IPS-11a (cell line): ENCODE measurements around the gene REPIN1.
A peak's percentile ranks its signal among the peaks of the same experiment; 100 is the strongest.

Experiments
- H3K4me3 ChIP-seq: one replicate; pipeline ENCODE4 v1.5.1; 2013; ENCODE audit warnings: low read depth, low read length, control low read depth

Gene REPIN1

DNA sequence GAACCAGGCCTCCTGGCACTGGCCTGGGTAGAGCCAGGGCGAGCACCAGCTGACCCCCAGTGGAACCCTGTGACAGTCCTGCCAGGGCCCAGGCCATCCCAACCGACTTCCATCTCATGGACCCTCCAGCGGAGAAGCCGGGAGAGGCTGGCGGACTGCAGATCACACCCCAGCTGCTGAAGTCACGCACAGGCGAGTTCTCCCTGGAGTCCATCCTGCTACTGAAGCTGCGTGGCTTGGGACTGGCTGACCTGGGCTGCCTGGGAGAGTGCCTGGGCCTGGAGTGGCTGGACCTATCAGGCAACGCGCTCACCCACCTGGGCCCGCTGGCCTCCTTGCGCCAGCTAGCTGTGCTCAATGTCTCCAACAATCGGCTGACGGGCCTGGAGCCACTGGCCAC lies 31.9 kb upstream of the REPIN1 start:
- H3K4me3 ChIP-seq, result no peak overlapping the region

- H3K4me3 ChIP-seq, result no peak overlapping the region
These were observed 31.4 kb upstream of the REPIN1 start for GRCh38 chr7:150337179-150337578.

GRCh38 chr7:150337659-150338081 lies 31.0 kb upstream of the REPIN1 start:
- H3K4me3 ChIP-seq, result no peak overlapping the region

DNA sequence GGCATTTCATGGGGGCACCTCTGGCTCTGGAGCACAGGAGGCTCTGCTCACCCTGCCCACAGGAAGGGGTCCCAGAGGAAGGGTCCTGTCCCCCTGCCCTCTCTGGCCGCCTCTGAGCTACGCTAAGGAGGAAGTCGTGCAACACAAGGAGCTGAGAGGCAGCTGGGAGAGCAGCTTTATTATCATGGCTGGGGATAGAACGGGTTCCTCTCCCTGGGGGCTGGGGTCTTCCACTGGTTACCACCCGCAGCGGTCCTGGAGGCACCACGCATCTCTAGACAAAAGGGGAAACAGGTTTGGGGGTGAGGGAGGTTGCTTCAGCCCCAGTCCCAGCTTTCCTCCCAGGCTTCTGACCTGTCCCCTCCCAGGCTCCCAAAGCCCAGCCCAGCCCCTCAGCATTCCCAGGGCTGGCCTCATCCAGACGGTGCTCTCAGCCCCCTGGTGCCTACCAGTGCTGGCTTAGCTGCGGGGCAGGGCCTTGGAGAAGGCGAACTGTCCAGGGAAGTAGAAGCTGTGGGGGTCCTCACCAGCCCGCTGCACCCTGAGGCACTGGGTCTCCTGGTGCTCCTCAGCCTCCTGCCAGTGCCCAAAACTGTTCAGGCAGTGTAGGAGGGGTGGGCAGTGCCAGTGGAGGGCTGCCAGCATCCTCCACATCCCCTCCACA lies 30.3 kb upstream of the REPIN1 start:
- H3K4me3 ChIP-seq, result no peak overlapping the region

DNA sequence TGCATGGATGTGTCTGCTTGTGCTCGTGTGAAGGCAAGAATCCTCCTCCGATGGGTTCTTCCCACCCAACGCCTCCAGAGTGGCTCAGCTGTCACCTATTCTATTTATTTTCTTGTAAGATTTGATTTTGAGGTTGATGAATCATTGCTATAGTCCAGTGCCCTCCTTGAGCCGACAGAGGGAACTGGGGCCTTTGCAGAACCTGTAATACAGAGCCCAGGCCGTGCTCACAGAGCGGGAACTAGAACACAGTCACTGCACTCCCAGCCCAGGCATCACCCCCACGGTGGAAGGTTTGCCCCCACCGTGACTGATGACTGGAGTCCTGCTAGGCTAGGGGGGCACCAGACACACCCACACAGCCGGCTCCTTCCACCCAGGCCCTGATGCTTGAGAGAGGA lies 29.2 kb upstream of the REPIN1 start:
- peak overlapping the region; percentile 66 for H3K4me3 ChIP-seq

GRCh38 chr7:150340024-150340749 lies 28.4 kb upstream of the REPIN1 start:
- peak overlapping the region; percentile 66 for H3K4me3 ChIP-seq

- H3K4me3 ChIP-seq, result peak overlapping the region; percentile 66
These were observed 27.8 kb upstream of the REPIN1 start for GRCh38 chr7:150340875-150341262.

GRCh38 chr7:150341263-150342120 lies 27.1 kb upstream of the REPIN1 start, which contains the start of gene RARRES2:
TSS of gene RARRES2 (minus strand) at chr7:150341629. CDS start at chr7:150340609, 1,020 bp downstream.
- peak within 1 kb of the TSS; percentile 66 for H3K4me3 ChIP-seq

DNA sequence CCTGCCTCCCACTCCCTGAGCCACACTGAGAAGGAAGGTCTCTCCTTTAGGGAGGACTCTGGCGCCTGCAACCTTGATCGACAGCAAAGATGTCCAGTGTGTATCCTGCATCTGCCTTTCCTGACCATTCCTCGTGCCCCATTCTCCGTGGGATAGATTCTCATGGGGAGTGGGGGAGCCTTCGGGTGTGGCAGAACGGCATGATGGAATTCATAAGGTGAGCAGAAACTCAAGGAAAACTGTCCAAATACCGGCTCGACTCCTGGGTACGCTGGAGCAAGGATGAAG lies 26.6 kb upstream of the REPIN1 start:
- H3K4me3 ChIP-seq, result no peak overlapping the region

DNA sequence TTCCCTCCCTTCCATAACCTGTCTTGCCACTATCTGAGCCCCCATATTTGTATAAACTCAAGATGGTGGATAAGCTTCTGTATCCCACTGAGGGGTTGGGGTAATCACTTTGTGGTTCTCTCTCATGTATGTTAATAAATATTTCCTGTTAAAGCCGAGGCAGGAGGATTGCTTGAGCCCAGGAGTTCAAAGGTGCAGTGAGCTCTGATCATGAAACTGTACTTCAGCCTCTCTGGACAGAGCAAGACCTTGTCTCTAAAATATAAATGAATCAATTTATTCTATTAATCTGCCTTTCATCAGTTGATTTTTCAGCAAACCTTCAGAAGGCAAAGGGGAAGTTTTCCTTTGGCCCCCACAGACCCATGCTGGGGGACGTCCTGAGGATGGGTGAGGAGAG lies 25.4 kb upstream of the REPIN1 start:
- no peak overlapping the region for H3K4me3 ChIP-seq

DNA sequence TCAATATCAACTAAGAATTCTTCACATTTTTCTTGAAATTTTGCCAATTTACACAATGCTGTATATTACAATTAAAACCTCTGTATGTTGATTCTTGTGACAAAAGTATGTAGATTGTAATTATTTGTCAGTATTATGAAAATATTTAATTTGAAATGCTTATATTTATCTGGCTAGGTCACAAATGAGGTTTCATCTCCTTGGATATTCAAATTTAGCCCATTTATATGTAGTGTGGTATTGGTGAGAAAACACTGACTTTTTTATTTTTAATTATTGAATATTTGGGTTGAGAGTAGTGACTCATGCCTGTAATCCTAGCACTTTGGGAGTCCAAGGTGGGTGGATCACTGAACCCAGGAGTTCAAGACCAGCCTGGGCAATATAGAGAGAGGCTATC lies 24.3 kb upstream of the REPIN1 start:
- H3K4me3 ChIP-seq, result no peak overlapping the region

DNA sequence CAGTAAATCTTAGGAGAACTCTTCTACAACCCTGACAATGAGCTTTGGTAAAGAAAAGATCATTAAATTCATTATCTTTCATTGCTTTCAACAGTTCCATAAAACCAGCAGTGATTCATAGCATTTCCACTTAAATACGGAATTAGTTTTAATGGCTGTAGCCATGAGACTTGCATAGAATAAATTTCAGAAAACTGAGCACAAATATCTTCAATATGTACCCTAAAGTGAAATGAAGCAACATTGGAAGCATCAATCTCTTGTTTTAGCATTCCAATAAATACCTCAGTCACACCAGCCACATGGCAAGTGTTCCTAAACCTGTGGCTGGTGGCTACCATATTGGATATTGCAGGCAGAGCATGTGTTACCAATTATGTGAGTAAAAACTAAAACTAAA lies 23.6 kb upstream of the REPIN1 start:
- no peak overlapping the region for H3K4me3 ChIP-seq

DNA sequence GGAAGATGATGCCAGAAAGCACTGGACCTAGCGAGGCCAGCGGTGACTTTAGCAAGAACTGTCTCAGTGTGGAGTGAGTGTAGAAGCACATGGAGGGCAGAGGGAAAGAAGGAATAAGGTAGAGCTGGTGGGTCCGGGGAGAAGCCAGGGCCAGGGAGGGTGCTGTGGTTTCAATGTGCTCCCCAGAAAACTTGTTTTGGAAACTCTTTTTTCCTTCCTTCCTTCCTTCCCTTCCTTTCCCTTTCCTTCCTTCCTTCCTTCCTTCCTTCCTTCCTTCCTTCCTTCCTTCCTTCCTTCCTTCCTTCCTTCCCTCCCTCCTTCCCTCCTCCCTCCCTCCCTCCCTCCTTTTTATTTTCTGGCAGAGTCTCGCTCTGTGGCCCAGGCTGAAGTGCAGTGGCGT lies 21.7 kb upstream of the REPIN1 start:
- H3K4me3 ChIP-seq, result no peak overlapping the region

DNA sequence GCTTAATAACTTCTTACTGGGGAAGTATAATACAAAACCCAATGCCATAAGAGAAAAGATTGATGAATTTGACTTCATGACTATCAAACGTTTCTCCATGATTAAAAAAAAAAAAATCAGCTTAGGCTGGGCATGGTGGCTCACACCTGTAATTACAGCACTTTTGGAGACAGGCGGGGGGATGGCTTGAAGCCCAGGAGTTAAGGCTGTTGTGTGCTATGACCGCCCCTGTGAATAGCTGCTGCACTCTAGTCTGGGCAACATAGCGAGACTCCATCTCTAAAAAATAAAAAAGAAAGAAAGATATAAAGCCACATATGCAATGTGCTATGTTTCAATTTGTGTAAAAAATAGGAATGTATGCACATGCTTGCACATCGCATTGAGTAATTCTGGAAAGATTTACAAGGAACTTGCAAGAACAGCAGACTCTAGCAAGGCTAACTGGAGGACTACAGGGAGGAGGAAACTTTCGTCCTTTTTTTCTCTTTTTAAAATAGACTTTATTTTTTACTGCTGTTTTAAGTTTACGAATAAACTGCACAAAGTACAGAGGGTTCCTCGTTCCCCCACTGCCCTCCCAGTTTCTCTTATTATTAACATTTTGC lies 16.9 kb upstream of the REPIN1 start:
- H3K4me3 ChIP-seq, result no peak overlapping the region

- no peak overlapping the region for H3K4me3 ChIP-seq
These were observed 13.0 kb upstream of the REPIN1 start for GRCh38 chr7:150355666-150356059.

GRCh38 chr7:150356265-150356897 lies 12.2 kb upstream of the REPIN1 start:
- H3K4me3 ChIP-seq, result no peak overlapping the region

GRCh38 chr7:150357270-150357669 lies 11.4 kb upstream of the REPIN1 start:
- no peak overlapping the region for H3K4me3 ChIP-seq

GRCh38 chr7:150357771-150358427 lies 10.7 kb upstream of the REPIN1 start:
- H3K4me3 ChIP-seq, result no peak overlapping the region

- no peak overlapping the region for H3K4me3 ChIP-seq
These were observed 10.2 kb upstream of the REPIN1 start for GRCh38 chr7:150358433-150358832.

DNA sequence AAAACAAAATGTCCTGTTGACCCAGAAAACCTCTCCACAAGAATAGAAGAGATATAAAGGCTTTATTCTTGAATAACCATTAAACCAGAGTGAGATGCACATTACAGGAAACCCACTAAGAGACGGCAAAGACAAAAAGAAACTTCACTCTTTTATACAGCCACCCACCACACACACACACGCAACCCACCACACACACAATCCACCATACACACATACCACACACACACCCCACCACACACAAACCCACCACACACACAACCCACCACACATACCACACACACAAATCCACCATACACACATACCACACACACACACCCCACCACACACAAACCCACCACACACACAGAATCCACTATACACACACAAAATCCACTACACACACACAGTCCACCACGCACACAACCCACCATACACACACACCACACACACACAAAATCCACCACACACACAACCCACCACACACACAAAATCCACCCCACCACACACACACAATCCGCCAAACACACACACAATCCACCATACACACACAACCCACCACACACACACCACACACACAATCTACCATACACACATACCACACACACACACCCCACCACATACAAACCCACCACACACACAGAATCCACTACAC lies 9.5 kb upstream of the REPIN1 start:
- H3K4me3 ChIP-seq, result no peak overlapping the region
